Transverse colon (tissue), 4 donors: ENCODE measurements around the gene RNF26. TPM values are rescaled to one million over a fixed set of nuclear protein-coding genes. Genes with fewer than 3 reads are reported as not detected.

Experiments used
- DNase-seq: peaks from one replicate; pipeline ENCODE4 v3.0.0-alpha.2; 2019
- H3K27ac ChIP-seq, 4 donors: fragments of 200-600 bp; sonication (generic); 2 replicates each; pipeline ENCODE4 v1.5.1; 2016 to 2018; ENCODE audit warnings: inconsistent platforms in 4 of 4
- H3K27me3 ChIP-seq: fragments of 200-600 bp; sonication (generic); 2 replicates; pipeline ENCODE4 v1.5.1; 2017; ENCODE audit warnings: inconsistent platforms
- H3K36me3 ChIP-seq, 4 donors: fragments of 200-600 bp; sonication (generic); 2 replicates each; pipeline ENCODE4 v1.5.1; 2017 to 2019; ENCODE audit warnings: inconsistent platforms in 4 of 4
- H3K4me1 ChIP-seq, 4 donors: fragments of 200-600 bp; sonication (generic); 2 replicates each; pipeline ENCODE4 v1.5.1; 2017 to 2020; ENCODE audit warnings: inconsistent platforms in 4 of 4
- H3K4me3 ChIP-seq, 4 donors: fragments of 200-600 bp; sonication (generic); 1 replicate in 1 of 4; 2 replicates in 3 of 4; pipeline versions ENCODE4 v1.5.1 to v1.6.1; 2017 to 2019; ENCODE audit warnings: inconsistent platforms in 4 of 4
- H3K9me3 ChIP-seq, 2 donors: fragments of 200-600 bp; sonication (generic); 2 replicates each; pipeline ENCODE4 v1.5.1; 2017 to 2019; ENCODE audit warnings: inconsistent platforms in 2 of 2
- EP300 ChIP-seq: sonication (generic); formaldehyde crosslinking; IDR thresholded peaks from one replicate; pipeline ENCODE4 v1.6.1; 2017; ENCODE audit warnings: antibody characterized with exemption, low read depth
- POLR2A ChIP-seq: fragments of 450-650 bp; IDR thresholded peaks from one replicate; pipeline ENCODE4 v1.6.1; 2016; ENCODE audit warnings: antibody characterized with exemption, mild to moderate bottlenecking, moderate library complexity
- POLR2AphosphoS5 ChIP-seq, 3 donors: sonication (generic); formaldehyde crosslinking; IDR thresholded peaks; one replicate each; pipeline ENCODE4 v1.6.1; 2016; ENCODE audit warnings: antibody characterized with exemption in 3 of 3
- WGBS, 2 donors: methylation state at CpG; one replicate each; pipeline ENCODE4 v1.1.5; 2018; ENCODE audit warnings: low coverage in 1 of 2; 5-methylcytosine and 5-hydroxymethylcytosine counted together
- in situ Hi-C, 4 donors: fragments of 200-750 bp; cut with MboI; loops; one replicate each; pipeline versions ENCODE4 v1.15.0 to v1.15.1; 2017; ENCODE audit warnings: low sequenced_read_pairs in 3 of 4, low pct_ligation_motif_present in 1 of 4, low pct_unique_long_range_greater_than_20kb in 1 of 4
- intact Hi-C: fragments of 100-400 bp; cut with DNase I; formaldehyde crosslinking; loops from one replicate; pipeline ENCODE4 v1.15.1; 2023; ENCODE audit warnings: low total_unique reads
- total RNA-seq, 4 donors: library from RNA; depleted of rRNA; stranded (reverse); fragments of >200 nt; gene quantifications; one replicate each; pipeline ENCODE4 v1.1.0, GENCODE V29; 2016
- TF ChIP-seq, protein P1 (sequence below), 5 experiments: fragments of 200-600 bp in 3 of 5; fragments of 450-650 bp in 2 of 5; sonication (generic) in 3 of 5; IDR thresholded peaks; 1 replicate in 2 of 5; 2 replicates in 3 of 5; pipeline ENCODE4 v1.5.1; 2016 to 2017; ENCODE audit warnings: antibody characterized with exemption in 5 of 5, inconsistent platforms in 3 of 5, mild to moderate bottlenecking in 2 of 5, moderate library complexity in 1 of 5

RNF26 gene
- total RNA-seq, 4 donors from 2014 or later, result 10.0 to 27.3 (median 13.9) TPM

DNA sequence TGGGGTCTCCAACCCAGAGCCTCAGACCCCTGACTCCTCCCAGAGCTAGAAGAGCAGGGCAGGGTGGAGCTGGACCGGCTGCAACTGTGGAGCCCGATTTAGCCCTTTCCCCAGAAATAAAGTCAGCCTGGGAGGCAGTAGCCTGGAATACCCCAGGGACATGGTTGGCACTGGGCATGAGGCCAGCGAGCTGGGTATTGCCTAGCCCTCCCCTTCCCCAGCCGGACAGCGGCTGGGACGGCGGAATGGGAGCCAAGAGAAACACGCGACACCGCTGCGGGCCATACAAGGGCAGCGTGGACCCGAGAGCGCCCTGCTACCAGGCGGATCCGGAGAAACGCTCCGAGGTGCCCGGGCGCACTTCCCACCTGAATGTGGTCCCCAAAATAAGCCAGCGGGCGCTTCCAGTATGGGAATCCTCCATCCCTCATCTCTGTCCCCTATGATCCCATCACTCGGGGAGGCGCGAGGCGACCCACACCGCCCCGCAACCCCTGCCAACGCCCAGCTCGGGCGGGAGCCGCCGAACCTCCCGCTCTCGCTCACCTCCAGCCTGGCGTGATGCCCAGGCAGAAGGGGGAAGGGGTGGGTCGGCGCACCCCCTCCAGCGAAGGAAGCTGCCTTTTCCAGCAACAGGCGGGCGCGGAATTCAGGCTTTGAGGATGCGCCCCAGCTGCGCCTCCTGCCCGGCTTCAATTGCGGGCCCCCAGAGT lies 18.2 kb upstream of the RNF26 start:
- intact Hi-C loops (no loop called here), in situ Hi-C loops (no loop called here)
- H3K27ac ChIP-seq, result peak overlapping the region; percentile 82 to 97 (median 87)
- peak in 1 of 3 donors; percentile 14 for TF ChIP-seq POLR2AphosphoS5 (IDR thresholded peaks at IDR 0.05)
- no peak for TF ChIP-seq POLR2A
- H3K4me1 ChIP-seq, result peaks cover 30 to 63% (median 49%) of the 10 kb centered on the region in 4 donors
- peak overlapping the region; percentile 44 to 72 (median 55) for H3K4me3 ChIP-seq
- peaks cover 64% of the 10 kb centered on the region for H3K27me3 ChIP-seq
- DNase-seq, result no peak
- 1% methylated on average over 42 of the region's 46 CpGs; no CpG with 5 or more reads in 1 of the 2 donors for WGBS, 2 donors
- no peaks in the 10 kb centered on the region for H3K9me3 ChIP-seq
- H3K36me3 ChIP-seq, result no peaks in the 10 kb centered on the region

DNA sequence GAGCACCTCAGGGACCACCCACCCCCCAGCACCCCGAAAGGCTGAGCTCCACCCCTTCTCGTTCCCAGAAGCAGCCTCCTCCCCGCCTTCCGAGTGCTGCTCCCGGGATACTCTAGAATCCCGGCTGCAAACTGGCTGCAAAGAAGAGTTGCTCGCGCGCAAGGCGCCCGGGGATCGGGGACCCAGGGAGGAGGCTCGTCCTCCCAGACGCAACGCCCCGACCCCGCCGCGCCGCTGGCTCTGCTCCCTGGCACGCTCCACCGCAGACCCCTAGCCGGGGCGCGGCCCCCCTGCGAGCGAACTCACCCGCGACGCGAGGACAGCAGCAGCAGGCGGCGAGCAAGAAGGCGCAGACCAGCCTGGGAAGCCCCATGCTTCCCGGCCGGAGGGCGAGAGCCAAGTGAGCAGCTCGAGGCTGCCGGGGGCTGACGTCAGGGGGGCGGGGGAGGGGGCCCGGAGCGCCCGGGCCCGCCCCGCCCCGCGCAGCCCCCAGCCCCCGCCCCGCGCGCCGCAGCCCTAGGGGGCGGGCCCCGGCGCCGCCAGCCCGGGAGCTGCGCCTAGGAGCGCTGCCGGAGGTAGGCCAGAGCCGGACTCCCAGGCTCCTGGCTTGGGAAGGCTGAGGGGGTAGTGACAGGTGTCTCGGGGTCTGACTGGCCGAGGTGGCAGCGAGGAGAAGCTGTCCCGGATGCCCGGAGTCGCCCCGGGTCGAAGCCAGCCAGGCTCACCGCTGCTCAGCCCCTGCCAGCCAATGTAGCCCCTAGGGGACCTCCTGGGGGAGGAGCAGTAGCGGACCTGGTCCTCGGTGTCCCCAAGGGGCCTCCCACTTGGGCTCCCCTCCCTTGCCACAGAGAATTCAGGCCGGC lies 17.4 kb upstream of the RNF26 start, which contains the start of gene MCAM:
MCAM (minus strand) TSS at position 402 of the 863 bp plus-strand sequence; CDS start at position 373, 29 bp downstream.
- in situ Hi-C loops (no loop called here), intact Hi-C loops (no loop called here)
- Histone ChIP-seq H3K4me3 (peak within 1 kb of the TSS; percentile 44 to 72 (median 55)), H3K9me3 (no peaks in the 10 kb centered on the region), H3K36me3 (no peaks in the 10 kb centered on the region), H3K27ac (peak within 1 kb of the TSS; percentile 82 to 97 (median 87)), H3K27me3 (peaks cover 68% of the 10 kb centered on the region), H3K4me1 (peaks cover 30 to 70% (median 57%) of the 10 kb centered on the region in 4 donors)
- TF ChIP-seq EP300 (no peak), POLR2A (peak; percentile 54), POLR2AphosphoS5 (IDR thresholded peaks at IDR 0.05) (peak; percentile 74 to 92 (median 80))
- TF ChIP-seq, protein P1, sequence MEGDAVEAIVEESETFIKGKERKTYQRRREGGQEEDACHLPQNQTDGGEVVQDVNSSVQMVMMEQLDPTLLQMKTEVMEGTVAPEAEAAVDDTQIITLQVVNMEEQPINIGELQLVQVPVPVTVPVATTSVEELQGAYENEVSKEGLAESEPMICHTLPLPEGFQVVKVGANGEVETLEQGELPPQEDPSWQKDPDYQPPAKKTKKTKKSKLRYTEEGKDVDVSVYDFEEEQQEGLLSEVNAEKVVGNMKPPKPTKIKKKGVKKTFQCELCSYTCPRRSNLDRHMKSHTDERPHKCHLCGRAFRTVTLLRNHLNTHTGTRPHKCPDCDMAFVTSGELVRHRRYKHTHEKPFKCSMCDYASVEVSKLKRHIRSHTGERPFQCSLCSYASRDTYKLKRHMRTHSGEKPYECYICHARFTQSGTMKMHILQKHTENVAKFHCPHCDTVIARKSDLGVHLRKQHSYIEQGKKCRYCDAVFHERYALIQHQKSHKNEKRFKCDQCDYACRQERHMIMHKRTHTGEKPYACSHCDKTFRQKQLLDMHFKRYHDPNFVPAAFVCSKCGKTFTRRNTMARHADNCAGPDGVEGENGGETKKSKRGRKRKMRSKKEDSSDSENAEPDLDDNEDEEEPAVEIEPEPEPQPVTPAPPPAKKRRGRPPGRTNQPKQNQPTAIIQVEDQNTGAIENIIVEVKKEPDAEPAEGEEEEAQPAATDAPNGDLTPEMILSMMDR (IDR thresholded peaks at IDR 0.05), result no peak
- no peak for DNase-seq
- WGBS, 2 donors, result 4% methylated on average over 48 of the region's 74 CpGs; no CpG with 5 or more reads in 1 of the 2 donors

DNA sequence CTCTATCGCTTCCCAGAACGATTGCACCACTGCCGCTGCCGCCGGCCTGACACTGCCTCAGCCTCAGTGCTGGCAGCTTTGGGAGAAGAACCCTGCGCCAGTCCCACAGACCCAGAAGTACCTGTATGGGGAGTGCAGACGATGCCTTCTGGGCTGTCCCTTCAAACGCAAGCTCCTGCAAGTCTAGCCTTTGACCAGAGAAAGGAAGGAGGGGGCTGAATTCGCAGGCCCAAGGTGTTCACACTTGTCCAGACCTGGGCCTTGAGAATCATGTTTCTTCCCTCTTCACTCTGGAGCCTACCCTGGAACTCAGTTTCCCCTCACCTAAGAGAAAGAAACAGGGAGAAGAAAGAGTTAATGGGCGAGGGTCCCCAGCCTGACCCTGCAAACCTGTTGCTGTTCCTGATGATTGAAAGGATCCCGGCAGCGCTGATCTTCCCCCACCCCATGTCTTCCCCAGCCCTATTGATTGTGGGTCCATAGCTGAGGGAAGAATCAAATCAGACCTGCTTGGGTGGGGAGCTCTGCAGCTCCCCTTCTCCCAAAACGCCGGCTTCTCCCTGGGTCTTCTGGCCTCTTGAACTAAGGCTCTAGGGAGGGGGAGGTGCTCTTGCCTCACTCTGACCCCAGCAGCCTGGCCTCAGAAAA lies 16.6 kb upstream of the RNF26 start:
- peaks cover 68% of the 10 kb centered on the region for H3K27me3 ChIP-seq
- no peak for DNase-seq
- WGBS, 2 donors, result 75 to 83% methylated on average over 3 to 14 of the region's 14 CpGs
- in situ Hi-C loops (no loop called here), intact Hi-C loops (no loop called here)
- H3K4me1 ChIP-seq, result peaks cover 30 to 72% (median 59%) of the 10 kb centered on the region in 4 donors
- no peak for TF ChIP-seq POLR2AphosphoS5 (IDR thresholded peaks at IDR 0.05)
- no peak for TF ChIP-seq EP300
- TF ChIP-seq, protein P1 (IDR thresholded peaks at IDR 0.05), result no peak
- TF ChIP-seq POLR2A, result no peak
- peak overlapping the region in 2 of 4 donors; percentile 54 to 56 for H3K4me3 ChIP-seq
- peak overlapping the region; percentile 82 to 97 (median 87) for H3K27ac ChIP-seq
- no peaks in the 10 kb centered on the region for H3K9me3 ChIP-seq
- no peaks in the 10 kb centered on the region for H3K36me3 ChIP-seq

DNA sequence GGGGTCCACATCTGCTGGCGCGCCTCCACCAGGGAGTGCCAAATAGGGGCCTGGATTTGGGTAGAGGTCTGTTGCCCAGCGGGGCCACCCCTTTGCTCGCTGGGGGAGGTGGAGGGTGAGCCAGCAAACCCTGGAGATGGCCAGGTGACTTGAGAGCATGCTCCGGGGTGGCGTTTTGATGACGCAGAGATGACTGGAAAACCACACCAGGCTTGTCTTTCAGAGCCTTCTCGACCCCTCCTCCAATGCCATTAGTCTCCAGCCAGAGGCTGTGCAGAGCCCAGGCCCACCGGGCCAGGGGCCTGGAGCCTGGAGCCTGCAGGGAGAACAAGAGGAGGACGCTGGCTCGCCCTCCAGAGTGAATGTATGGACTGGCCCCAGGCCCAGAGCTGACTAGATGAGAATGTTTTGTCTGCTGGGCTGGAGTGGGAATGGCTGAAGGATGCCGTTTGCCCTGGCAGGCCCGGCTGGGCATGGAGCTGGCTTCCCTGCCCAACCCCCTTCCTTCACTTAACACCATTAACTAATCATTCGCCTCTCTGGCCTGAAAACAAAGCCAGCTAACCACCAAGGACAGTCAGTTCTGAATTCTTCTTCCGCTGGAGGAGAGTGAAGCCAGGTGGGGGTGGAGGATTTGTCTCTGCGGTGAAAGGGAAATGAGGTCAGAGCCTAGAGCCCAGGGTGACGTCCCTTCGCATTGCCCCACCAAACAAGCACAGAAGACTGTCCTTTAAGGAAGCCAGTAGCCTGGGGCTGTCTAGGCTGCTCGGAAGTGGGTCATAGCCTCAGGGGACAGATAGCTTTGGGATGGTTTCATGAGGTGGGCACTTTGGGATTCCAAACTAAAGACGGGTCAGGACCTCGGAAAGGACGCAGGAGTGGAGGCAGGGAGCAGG lies 15.8 kb upstream of the RNF26 start:
- Histone ChIP-seq H3K27me3 (peaks cover 68% of the 10 kb centered on the region), H3K4me1 (peaks cover 30 to 72% (median 59%) of the 10 kb centered on the region in 4 donors), H3K9me3 (no peaks in the 10 kb centered on the region), H3K27ac (peak overlapping the region; percentile 82 to 97 (median 87)), H3K4me3 (no peak overlapping the region), H3K36me3 (no peaks in the 10 kb centered on the region)
- TF ChIP-seq, protein P1 (IDR thresholded peaks at IDR 0.05), result no peak
- TF ChIP-seq POLR2AphosphoS5 (IDR thresholded peaks at IDR 0.05), result peak; percentile 36 to 62 (median 40)
- TF ChIP-seq EP300, result peak; percentile 56
- peak; percentile 44 for TF ChIP-seq POLR2A
- peak; percentile 64 for DNase-seq
- in situ Hi-C loops (no loop called here), intact Hi-C loops (no loop called here)
- WGBS, 2 donors, result 63 to 68% methylated on average over 5 to 21 of the region's 22 CpGs
